GM12878 (cell line): ENCODE results near the gene S1PR1. TPM values are rescaled to one million over a fixed set of nuclear protein-coding genes. Genes with fewer than 3 reads are reported as not detected.

Experiments used
- ATAC-seq: fragments of 200-7000 bp; cut with Tn5 transposase; 3 replicates; pipeline ENCODE4 v1.9.1; 2020; ENCODE audit warnings: mild to moderate bottlenecking, moderate library complexity
- BruUV-seq: library from RNA; stranded (reverse); fragments of 400-500 nt; replicated peaks from 2 replicates; lab custom pipeline; 2021; lab: Mats Ljungman, UMichigan
- CTCF ChIA-PET: fragments of 300-600 bp; sonication (Branson Sonifier 250); formaldehyde crosslinking; extraction: SDS; loops from one replicate; lab custom pipeline; 2021; ENCODE audit warnings: inconsistent platforms; lab: Yijun Ruan, JAX
- POLR2A ChIA-PET: fragments of 350-600 bp; formaldehyde crosslinking; extraction: SDS; loops from one replicate; lab custom pipeline; 2021; ENCODE audit warnings: inconsistent platforms; lab: Charles Lee
- RAD21 ChIA-PET: fragments of 300-600 bp; sonication (Branson Sonifier 250); formaldehyde crosslinking; loops from one replicate; lab custom pipeline; 2023; ENCODE audit warnings: antibody characterized with exemption; ENCODE audit not compliant: unreplicated experiment; lab: Charles Lee
- SMC1A ChIA-PET: fragments of 300-600 bp; sonication (Branson Sonifier 250); formaldehyde crosslinking; loops from one replicate; lab custom pipeline; 2023; ENCODE audit not compliant: unreplicated experiment, uncharacterized antibody; lab: Charles Lee
- DNase-seq: peaks from one replicate; pipeline ENCODE4 v3.0.0-alpha.2; 2011; ENCODE audit warnings: low read depth, low spot score
- FAIRE-seq: peaks from 3 replicates; lab custom pipeline; 2011; peaks lifted over from hg19 to GRCh38; lab: Jason Lieb, UNC
- H2AFZ ChIP-seq: 2 replicates; pipeline ENCODE4 v1.6.0; 2011; ENCODE audit warnings: low read depth, low read length, control low read depth; ENCODE audit not compliant: control insufficient read depth
- H3K27ac ChIP-seq: 2 replicates; pipeline ENCODE4 v1.5.1; 2011; ENCODE audit warnings: control low read depth; ENCODE audit not compliant: control insufficient read depth, insufficient read depth
- H3K27me3 ChIP-seq, 2 experiments: replicated peaks in 1 of 2; 2 replicates each; pipeline versions ENCODE4 v1.6.0 to v1.6.1; 2011; ENCODE audit warnings: low read length in 1 of 2; ENCODE audit not compliant: control insufficient read depth in 2 of 2, insufficient read depth in 2 of 2
- H3K36me3 ChIP-seq, 2 experiments: 2 replicates each; pipeline ENCODE4 v1.5.1; 2011; ENCODE audit warnings: low read length in 1 of 2; ENCODE audit not compliant: control insufficient read depth in 2 of 2, insufficient read depth in 2 of 2
- H3K4me1 ChIP-seq: 2 replicates; pipeline ENCODE4 v1.6.1; 2011; ENCODE audit warnings: mild to moderate bottlenecking, low read length, moderate library complexity, mixed read lengths; ENCODE audit not compliant: control insufficient read depth, insufficient read depth
- H3K4me2 ChIP-seq: 2 replicates; pipeline ENCODE4 v1.6.0; 2011; ENCODE audit warnings: control low read depth; ENCODE audit not compliant: control insufficient read depth, insufficient read depth
- H3K4me3 ChIP-seq: fragments of 200-600 bp; sonication (generic); 2 replicates; pipeline ENCODE4 v1.5.1; 2016
- H3K79me2 ChIP-seq: 2 replicates; pipeline ENCODE4 v1.6.0; 2011; ENCODE audit warnings: low read length; ENCODE audit not compliant: control insufficient read depth, insufficient read depth
- H3K9ac ChIP-seq: 2 replicates; pipeline ENCODE4 v1.8.0; 2011; ENCODE audit warnings: low read length, control low read depth, mixed read lengths; ENCODE audit not compliant: control insufficient read depth, insufficient read depth
- H3K9me3 ChIP-seq: replicated peaks from 3 replicates; pipeline ENCODE4 v1.5.1; 2011; ENCODE audit warnings: mild to moderate bottlenecking, low read length; ENCODE audit not compliant: control insufficient read depth, insufficient read depth
- H4K20me1 ChIP-seq: 2 replicates; pipeline ENCODE4 v1.6.0; 2011; ENCODE audit not compliant: control insufficient read depth, insufficient read depth
- RUNX3 ChIP-seq: IDR thresholded peaks from 2 replicates; pipeline ENCODE4 v1.6.1; 2012; ENCODE audit warnings: low read length, inconsistent platforms
- ZBTB11 ChIP-seq: fragments of 450-650 bp; formaldehyde crosslinking; IDR thresholded peaks from 2 replicates; pipeline ENCODE4 v1.5.0; 2022; ENCODE audit warnings: mild to moderate bottlenecking, missing genetic modification characterization
- WGBS: methylation state at CpG from one replicate; pipeline ENCODE4 v1.1.6; 2016; ENCODE audit warnings: low lambda C conversion rate; ENCODE audit not compliant: insufficient replicate concordance, insufficient coverage; ENCODE audit errors: missing lambda C conversion rate; 5-methylcytosine and 5-hydroxymethylcytosine counted together
- in situ Hi-C: fragments of 300-500 bp; cut with MboI; formaldehyde crosslinking; loops from 9 replicates; pipeline ENCODE4 v1.14.3; 2018; ENCODE audit warnings: mixed read lengths
- intact Hi-C: fragments of 100-400 bp; cut with micrococcal nuclease; formaldehyde crosslinking; loops from one replicate; pipeline ENCODE4 v1.14.2; 2022; ENCODE audit not compliant: unreplicated experiment
- polyA plus RNA-seq, 11 experiments: library from polyadenylated mRNA; depleted of rRNA in 4 of 11; unstranded in 6 of 11; stranded (reverse) in 5 of 11; fragments of >200 nt; fragmentation: Nextera tagmentation in 4 of 11; fragmentation: Illumina TruSeq in 1 of 11; extraction: Ambion mirVana in 4 of 11; extraction: Trizol in 1 of 11; gene quantifications; 1 replicate in 1 of 11; 2 replicates in 10 of 11; pipeline versions ENCODE4 v1.2.1 to v1.2.3, GENCODE V29; 2011 to 2016; ENCODE audit warnings: inconsistent platforms in 2 of 11, missing spikeins in 2 of 11, low read depth in 1 of 11
- total RNA-seq, 4 experiments: library from RNA; depleted of rRNA in 3 of 4; stranded (reverse); fragments of >200 nt in 3 of 4; fragmentation: Illumina TruSeq in 1 of 4; extraction: Trizol in 1 of 4; gene quantifications; 2 replicates each; pipeline versions ENCODE4 v1.2.1 to v1.2.3, GENCODE V29; 2013 to 2021

S1PR1 gene
- total and polyA plus RNA-seq, 10 of the 15 experiments (the other 5 are each of a cell fraction or from before 2014, with no cell fraction given), result 3.8 to 59.4 (median 30.7) TPM

- Histone ChIP-seq H3K79me2 (no peaks in the 10 kb centered on the region), H3K27ac (no peak overlapping the region), H3K4me1 (peaks cover 8% of the 10 kb centered on the region), H3K27me3 (no peaks in the 10 kb centered on the region), H3K36me3 (no peaks in the 10 kb centered on the region), H2AFZ (peak overlapping the region; percentile 52), H4K20me1 (no peaks in the 10 kb centered on the region), H3K9ac (no peak overlapping the region), H3K4me2 (peak overlapping the region; percentile 12; the same call in 1 of the 2 replicates), H3K4me3 (no peak overlapping the region), H3K9me3 (no peaks in the 10 kb centered on the region)
- intact Hi-C loops (no loop called here), in situ Hi-C loops (no loop called here)
- SMC1A ChIA-PET, result interaction anchor here (0.7 to 1.8 kb wide), 4 partner anchors 18 to 339 kb away, joined by 3 to 6 read pairs (median 3); no protein-coding TSS in a partner anchor
- DNase-seq (no peak), ATAC-seq (peak; percentile 12; the same call in 2 of the 3 replicates), FAIRE-seq (no peak)
- WGBS, result 19% methylated on average over 6 of the region's 6 CpGs
- CTCF ChIA-PET, result interaction anchor here (0.8 to 1.0 kb wide), 2 partner anchors 26 to 356 kb away, joined by 3 read pairs; no protein-coding TSS in a partner anchor
- no TSS peak for BruUV-seq
- TF ChIP-seq RUNX3 (peak; percentile 69), ZBTB11 (CRISPR knock-in tag) (no peak)
- RAD21 ChIA-PET, result interaction anchor here (0.9 kb wide), 1 partner anchor 23 kb away, joined by 3 read pairs; no protein-coding TSS in a partner anchor
- POLR2A ChIA-PET, result interaction anchor here (0.7 kb wide), 1 partner anchor 326 kb away, joined by 3 read pairs; no protein-coding TSS in a partner anchor
Observed at GRCh38 chr1:101262630-101263348, 26.0 kb downstream of the S1PR1 start.
